Epithelial cell of esophagus (primary cell): ENCODE measurements around the gene IL1RAPL1.

ENCODE experiments used
- DNase-seq: peaks from one replicate; pipeline ENCODE4 v3.0.0; 2010; ENCODE audit warnings: low read depth
- H3K4me3 ChIP-seq: 2 replicates; pipeline ENCODE4 v1.5.1; 2011; ENCODE audit warnings: mild to moderate bottlenecking, low read length, control low read depth
- TF ChIP-seq, protein P1 (sequence below): IDR thresholded peaks from 2 replicates; pipeline ENCODE4 v1.5.1; 2011; ENCODE audit warnings: low read depth, mild to moderate bottlenecking, low read length, control low read depth, inconsistent platforms; ENCODE audit not compliant: insufficient read depth; ENCODE audit errors: missing control alignments

The IL1RAPL1 gene

DNA sequence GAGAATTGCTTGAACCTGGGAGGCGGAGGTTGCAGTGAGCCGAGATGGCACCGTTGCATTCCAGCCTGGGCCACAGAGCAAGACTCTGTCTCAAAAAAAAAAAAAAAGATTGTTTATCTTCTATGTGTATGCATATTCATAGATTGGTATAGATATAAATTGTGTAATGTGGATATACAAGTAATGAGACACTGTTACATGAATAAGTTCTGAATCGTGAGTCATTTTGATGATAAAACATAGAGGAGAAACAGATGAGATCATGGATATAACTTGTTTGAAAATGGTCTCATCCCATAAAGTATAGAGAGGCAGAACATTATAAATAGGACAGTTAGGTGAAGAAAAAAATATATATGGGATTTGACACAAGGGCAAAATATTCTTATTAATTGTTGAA, 628.0 kb downstream of the IL1RAPL1 start:
- H3K4me3 ChIP-seq, result no peak overlapping the region
- TF ChIP-seq, protein P1, sequence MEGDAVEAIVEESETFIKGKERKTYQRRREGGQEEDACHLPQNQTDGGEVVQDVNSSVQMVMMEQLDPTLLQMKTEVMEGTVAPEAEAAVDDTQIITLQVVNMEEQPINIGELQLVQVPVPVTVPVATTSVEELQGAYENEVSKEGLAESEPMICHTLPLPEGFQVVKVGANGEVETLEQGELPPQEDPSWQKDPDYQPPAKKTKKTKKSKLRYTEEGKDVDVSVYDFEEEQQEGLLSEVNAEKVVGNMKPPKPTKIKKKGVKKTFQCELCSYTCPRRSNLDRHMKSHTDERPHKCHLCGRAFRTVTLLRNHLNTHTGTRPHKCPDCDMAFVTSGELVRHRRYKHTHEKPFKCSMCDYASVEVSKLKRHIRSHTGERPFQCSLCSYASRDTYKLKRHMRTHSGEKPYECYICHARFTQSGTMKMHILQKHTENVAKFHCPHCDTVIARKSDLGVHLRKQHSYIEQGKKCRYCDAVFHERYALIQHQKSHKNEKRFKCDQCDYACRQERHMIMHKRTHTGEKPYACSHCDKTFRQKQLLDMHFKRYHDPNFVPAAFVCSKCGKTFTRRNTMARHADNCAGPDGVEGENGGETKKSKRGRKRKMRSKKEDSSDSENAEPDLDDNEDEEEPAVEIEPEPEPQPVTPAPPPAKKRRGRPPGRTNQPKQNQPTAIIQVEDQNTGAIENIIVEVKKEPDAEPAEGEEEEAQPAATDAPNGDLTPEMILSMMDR, result no peak
- peak; percentile 35 for DNase-seq

DNA sequence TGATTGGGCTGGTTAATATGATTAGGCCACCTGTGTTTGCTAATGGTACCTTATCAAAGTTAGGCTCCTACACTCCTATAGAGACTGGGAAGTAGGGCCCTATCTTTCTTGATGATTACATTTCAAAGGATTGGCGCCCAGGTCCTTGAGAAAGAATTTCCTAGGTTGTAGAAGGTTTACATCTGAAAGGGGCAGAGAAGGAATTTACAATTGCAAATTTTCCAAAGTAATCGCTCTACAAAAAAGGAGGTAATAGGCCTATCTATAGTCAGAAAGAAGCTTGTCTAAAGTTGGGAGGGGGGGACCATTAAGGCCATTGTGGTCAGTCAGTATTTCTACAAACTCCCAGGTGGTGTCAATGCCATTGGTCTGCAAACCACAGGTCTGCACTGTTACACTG, 638.4 kb downstream of the IL1RAPL1 start:
- TF ChIP-seq, protein P1, result no peak
- DNase-seq, result no peak
- H3K4me3 ChIP-seq, result no peak overlapping the region

DNA sequence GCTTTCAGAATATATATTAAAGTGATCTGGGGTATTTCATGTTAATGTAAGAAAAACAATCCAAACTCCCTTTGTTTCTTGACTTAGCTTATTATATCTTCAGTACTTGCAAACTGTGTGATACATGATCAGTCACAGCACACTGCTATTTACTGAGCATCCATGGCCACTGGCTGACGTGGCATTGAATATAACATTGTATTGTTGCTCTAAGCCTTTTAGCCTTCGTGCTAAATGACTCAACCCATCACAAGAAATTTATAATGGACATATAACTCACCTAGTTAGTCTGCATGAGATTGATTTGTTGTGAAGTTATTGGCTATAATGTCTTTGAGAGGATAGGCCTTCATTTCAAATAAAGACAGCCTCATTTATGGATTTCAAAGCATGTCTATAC, 642.6 kb downstream of the IL1RAPL1 start:
- TF ChIP-seq, protein P1, result no peak
- peak; percentile 14 for DNase-seq
- no peak overlapping the region for H3K4me3 ChIP-seq

DNA sequence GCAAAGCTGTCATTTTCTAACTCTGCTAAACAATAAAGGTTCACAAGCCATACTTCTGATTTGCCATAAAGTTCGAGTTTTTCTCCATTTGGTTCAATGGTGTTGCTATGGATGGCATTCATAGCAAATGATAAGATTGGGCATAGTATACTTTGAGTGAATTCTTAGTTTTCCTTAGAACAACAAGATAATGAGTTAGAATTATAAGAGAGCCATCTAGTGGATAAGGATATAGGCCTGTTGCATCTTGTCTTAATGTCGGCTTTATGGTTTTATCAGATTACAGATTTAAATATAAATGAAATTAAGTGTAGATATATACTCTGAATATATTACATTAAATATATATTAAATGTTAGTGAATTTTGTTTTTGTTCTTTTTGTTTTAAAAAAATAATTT, 644.6 kb downstream of the IL1RAPL1 start:
- H3K4me3 ChIP-seq, result no peak overlapping the region
- DNase-seq, result peak; percentile 1
- TF ChIP-seq, protein P1, result peak; percentile 20

DNA sequence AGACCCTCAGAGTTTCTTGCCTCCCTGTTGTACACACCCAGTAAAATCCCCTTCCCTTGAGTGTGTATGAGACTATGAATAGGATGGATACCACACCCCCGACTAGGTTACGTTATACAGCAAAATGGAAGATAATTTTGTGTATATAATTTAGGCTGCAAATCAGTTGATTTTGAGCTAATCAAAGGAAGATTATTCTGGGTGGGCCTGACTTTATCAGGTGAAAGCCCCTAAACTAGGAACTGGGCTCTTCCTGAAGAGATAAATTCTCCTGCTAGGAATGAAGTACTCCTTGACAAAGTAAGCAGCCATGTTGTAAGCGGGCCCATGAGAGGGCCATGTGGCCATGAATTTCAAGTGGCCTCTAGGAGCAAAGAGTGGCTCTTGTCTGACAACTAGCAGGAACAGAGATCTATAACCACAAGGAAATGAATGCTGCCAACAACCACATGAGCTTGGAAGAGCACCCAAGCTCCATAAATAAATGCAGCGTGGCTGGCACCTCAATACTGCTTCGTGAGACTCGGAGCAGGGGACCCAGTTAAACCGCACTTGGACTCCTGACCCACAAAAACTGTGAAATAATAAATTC, 646.4 kb downstream of the IL1RAPL1 start:
- DNase-seq, result no peak
- no peak overlapping the region for H3K4me3 ChIP-seq
- TF ChIP-seq, protein P1, result no peak

DNA sequence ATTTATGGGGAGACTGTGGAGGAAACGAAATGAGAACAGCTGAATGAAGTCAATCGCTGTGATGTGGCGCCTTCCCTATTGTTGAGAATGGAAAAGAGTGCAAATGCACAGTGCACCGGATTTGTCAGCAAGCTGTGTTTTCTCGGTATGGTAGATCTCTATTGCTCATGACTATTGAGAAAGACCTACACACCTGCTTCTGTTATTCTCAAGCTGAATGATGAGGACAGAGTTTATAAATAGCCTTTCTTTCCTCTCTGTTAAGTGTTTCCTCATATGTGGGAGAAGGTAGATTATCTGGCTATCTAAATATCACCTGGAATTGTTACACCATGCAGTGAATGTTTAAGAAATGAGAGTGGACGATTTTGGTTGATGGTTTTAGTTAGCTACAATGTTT, 650.7 kb downstream of the IL1RAPL1 start:
- TF ChIP-seq, protein P1, result no peak
- no peak overlapping the region for H3K4me3 ChIP-seq
- DNase-seq, result no peak

DNA sequence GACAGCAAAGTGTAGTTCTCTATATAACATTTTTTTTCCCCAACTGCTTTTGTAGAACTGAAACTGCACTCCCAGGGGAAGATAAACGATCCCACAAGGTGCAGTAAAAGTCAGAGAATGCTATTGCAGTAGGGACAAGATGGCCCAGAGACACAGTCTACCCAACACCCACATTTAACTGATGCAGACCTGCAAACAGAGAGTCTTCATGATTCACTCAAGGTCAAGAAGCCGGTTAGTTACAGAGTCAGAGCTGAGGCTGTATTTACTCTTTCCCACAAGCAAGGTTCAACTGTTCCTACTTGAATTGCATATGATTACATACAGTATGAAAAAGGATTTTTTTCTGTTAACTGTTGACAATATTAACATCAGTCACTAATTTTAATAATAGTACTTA, 654.6 kb downstream of the IL1RAPL1 start:
- no peak overlapping the region for H3K4me3 ChIP-seq
- no peak for DNase-seq
- TF ChIP-seq, protein P1, result no peak
